HepG2 (cell line): ENCODE measurements around the gene TATDN3. TPM values are rescaled to one million over a fixed set of nuclear protein-coding genes. Genes with fewer than 3 reads are reported as not detected.
A peak's percentile ranks its signal among the peaks of the same experiment; 100 is the strongest.

Experiments
- BCL6 ChIP-seq: IDR thresholded peaks from 2 replicates; pipeline ENCODE4 v1.6.1; 2016; ENCODE audit warnings: missing genetic modification reagents, missing compliant biosample characterization
- CENPT ChIP-seq: sonication (generic); formaldehyde crosslinking; IDR thresholded peaks from 2 replicates; pipeline ENCODE4 v1.8.0; 2022; ENCODE audit warnings: low read depth, mild to moderate bottlenecking, moderate library complexity, missing genetic modification reagents
- FOXJ3 ChIP-seq: sonication (generic); formaldehyde crosslinking; IDR thresholded peaks from 2 replicates; pipeline ENCODE4 v1.4.0; 2020; ENCODE audit warnings: missing genetic modification reagents, mild to moderate bottlenecking, borderline replicate concordance
- HOMEZ ChIP-seq: IDR thresholded peaks from 2 replicates; pipeline ENCODE4 v1.6.1; 2016; ENCODE audit warnings: low read depth
- MIER3 ChIP-seq: IDR thresholded peaks from 2 replicates; pipeline ENCODE4 v1.6.1; 2016; ENCODE audit warnings: missing compliant biosample characterization, borderline replicate concordance
- NFYC ChIP-seq: IDR thresholded peaks from 2 replicates; pipeline ENCODE4 v1.6.1; 2016; ENCODE audit warnings: missing genetic modification reagents, missing compliant biosample characterization
- POGZ ChIP-seq: sonication (generic); formaldehyde crosslinking; IDR thresholded peaks from 2 replicates; pipeline ENCODE4 v1.4.0; 2020; ENCODE audit warnings: mild to moderate bottlenecking, missing genetic modification reagents
- RBFOX2 ChIP-seq: fragments of 200-400 bp; formaldehyde crosslinking; IDR thresholded peaks from 2 replicates; pipeline ENCODE4 v1.6.1; 2017; ENCODE audit warnings: low read depth, mild to moderate bottlenecking, low read length
- REPIN1 ChIP-seq: sonication (generic); formaldehyde crosslinking; IDR thresholded peaks from 2 replicates; pipeline ENCODE4 v1.8.0; 2022; ENCODE audit warnings: missing genetic modification reagents, low read depth, mild to moderate bottlenecking, borderline replicate concordance
- SP4 ChIP-seq: sonication (generic); formaldehyde crosslinking; IDR thresholded peaks from 2 replicates; pipeline ENCODE4 v1.8.1; 2023; ENCODE audit warnings: mild to moderate bottlenecking, missing genetic modification reagents
- SSRP1 ChIP-seq: IDR thresholded peaks from 2 replicates; pipeline ENCODE4 v1.6.1; 2016; ENCODE audit warnings: control low read depth
- XBP1 ChIP-seq: sonication (generic); formaldehyde crosslinking; IDR thresholded peaks from 2 replicates; pipeline ENCODE4 v1.5.0; 2020; ENCODE audit warnings: missing genetic modification reagents
- ZBTB14 ChIP-seq: sonication (generic); formaldehyde crosslinking; IDR thresholded peaks from 2 replicates; pipeline ENCODE4 v1.4.0; 2020; ENCODE audit warnings: missing genetic modification reagents
- ZC3H13 ChIP-seq: sonication (generic); formaldehyde crosslinking; IDR thresholded peaks from 2 replicates; pipeline ENCODE4 v1.8.1; 2023; ENCODE audit warnings: mild to moderate bottlenecking, missing genetic modification reagents, moderate library complexity
- ZMYM4 ChIP-seq: sonication (generic); formaldehyde crosslinking; IDR thresholded peaks from 2 replicates; pipeline ENCODE4 v1.8.1; 2023; ENCODE audit warnings: mild to moderate bottlenecking, missing genetic modification reagents
- ZNF335 ChIP-seq: sonication (generic); formaldehyde crosslinking; IDR thresholded peaks from 2 replicates; pipeline ENCODE4 v1.4.0; 2020; ENCODE audit warnings: missing genetic modification reagents
- ZNF362 ChIP-seq: sonication (generic); formaldehyde crosslinking; IDR thresholded peaks from 2 replicates; pipeline ENCODE4 v1.4.0; 2020; ENCODE audit warnings: missing genetic modification reagents, mild to moderate bottlenecking, borderline replicate concordance
- ZNF451 ChIP-seq: sonication (generic); formaldehyde crosslinking; IDR thresholded peaks from 2 replicates; pipeline ENCODE4 v1.5.0; 2020; ENCODE audit warnings: mild to moderate bottlenecking, missing genetic modification reagents
- ZNF678 ChIP-seq: sonication (generic); formaldehyde crosslinking; IDR thresholded peaks from 2 replicates; pipeline ENCODE4 v1.4.0; 2020; ENCODE audit warnings: mild to moderate bottlenecking, missing genetic modification reagents
- ZNF768 ChIP-seq: sonication (generic); formaldehyde crosslinking; IDR thresholded peaks from 2 replicates; pipeline ENCODE4 v1.4.0; 2020; ENCODE audit warnings: missing genetic modification reagents
- ZNF772 ChIP-seq: sonication (generic); formaldehyde crosslinking; IDR thresholded peaks from 2 replicates; pipeline ENCODE4 v1.5.0; 2020; ENCODE audit warnings: mild to moderate bottlenecking, missing genetic modification reagents
- ZSCAN12 ChIP-seq: sonication (generic); formaldehyde crosslinking; IDR thresholded peaks from 2 replicates; pipeline ENCODE4 v1.9.0; 2021; ENCODE audit warnings: mild to moderate bottlenecking, missing genetic modification reagents
- polyA plus RNA-seq, 8 experiments: library from polyadenylated mRNA; depleted of rRNA in 3 of 8; stranded (reverse) in 7 of 8; unstranded in 1 of 8; fragments of >200 nt; fragmentation: Illumina TruSeq in 4 of 8; extraction: Trizol in 4 of 8; gene quantifications; 2 replicates each; pipeline versions ENCODE4 v1.2.1 to v1.2.3, GENCODE V29; 2011 to 2016; ENCODE audit warnings: low read depth in 4 of 8, missing spikeins in 1 of 8, mixed read lengths in 1 of 8; ENCODE audit not compliant: insufficient read depth in 1 of 8
- total RNA-seq, 5 experiments: library from RNA; depleted of rRNA; stranded (reverse); fragments of >200 nt; fragmentation: Illumina TruSeq; extraction: Trizol; gene quantifications; 2 replicates each; pipeline ENCODE4 v1.2.3, GENCODE V29; 2016; ENCODE audit warnings: low read depth in 1 of 5
- TF ChIP-seq, protein P1 (sequence below): sonication (generic); formaldehyde crosslinking; IDR thresholded peaks from 2 replicates; pipeline ENCODE4 v1.4.0; 2020; ENCODE audit warnings: low read depth, mild to moderate bottlenecking, missing genetic modification reagents
- TF ChIP-seq, protein P2 (sequence below): sonication (generic); formaldehyde crosslinking; IDR thresholded peaks from 2 replicates; pipeline ENCODE4 v1.4.0; 2020; ENCODE audit warnings: mild to moderate bottlenecking, missing genetic modification reagents

Gene TATDN3
- total and polyA plus RNA-seq, 2 of the 13 experiments (the other 11 are each of a cell fraction or from before 2014, with no cell fraction given) = 7.3 to 8.6 TPM

DNA sequence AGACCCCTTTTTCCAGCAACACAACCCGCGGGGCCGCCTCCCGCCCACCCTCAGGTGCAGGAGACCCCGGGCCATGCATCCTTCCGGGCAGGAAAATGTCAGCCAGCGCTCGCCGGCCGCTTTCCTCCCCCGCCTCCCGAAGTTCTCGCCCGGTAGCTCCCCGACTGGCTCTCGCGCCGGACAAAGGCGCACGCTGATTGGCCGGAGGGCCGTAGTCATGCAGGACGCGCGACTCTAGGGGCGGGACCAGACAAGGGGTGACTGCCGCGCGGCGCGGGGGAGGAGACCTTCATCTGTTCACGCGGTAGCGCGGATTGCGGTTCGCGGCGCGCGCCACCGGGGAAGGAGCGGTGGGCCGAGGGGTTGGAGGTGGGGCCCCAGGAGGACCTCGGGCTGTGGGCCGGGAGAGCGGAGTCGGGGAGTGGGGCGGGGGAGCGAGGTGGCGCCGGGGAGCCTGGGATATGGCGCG lies 66.3 kb downstream of the TATDN3 start, which contains the start of gene FLVCR1 (continued):
- TF ChIP-seq, protein P1, sequence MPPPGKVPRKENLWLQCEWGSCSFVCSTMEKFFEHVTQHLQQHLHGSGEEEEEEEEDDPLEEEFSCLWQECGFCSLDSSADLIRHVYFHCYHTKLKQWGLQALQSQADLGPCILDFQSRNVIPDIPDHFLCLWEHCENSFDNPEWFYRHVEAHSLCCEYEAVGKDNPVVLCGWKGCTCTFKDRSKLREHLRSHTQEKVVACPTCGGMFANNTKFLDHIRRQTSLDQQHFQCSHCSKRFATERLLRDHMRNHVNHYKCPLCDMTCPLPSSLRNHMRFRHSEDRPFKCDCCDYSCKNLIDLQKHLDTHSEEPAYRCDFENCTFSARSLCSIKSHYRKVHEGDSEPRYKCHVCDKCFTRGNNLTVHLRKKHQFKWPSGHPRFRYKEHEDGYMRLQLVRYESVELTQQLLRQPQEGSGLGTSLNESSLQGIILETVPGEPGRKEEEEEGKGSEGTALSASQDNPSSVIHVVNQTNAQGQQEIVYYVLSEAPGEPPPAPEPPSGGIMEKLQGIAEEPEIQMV (CRISPR knock-in tag) = peak; percentile 60; the same call in 1 of the 2 replicates
- TF ChIP-seq XBP1 (CRISPR knock-in tag) (no peak), REPIN1 (CRISPR knock-in tag) (peak; percentile 67; the same call in 1 of the 2 replicates), ZMYM4 (CRISPR knock-in tag) (peak; percentile 93), POGZ (CRISPR knock-in tag) (peak; percentile 90), SP4 (CRISPR knock-in tag) (peak; percentile 76), ZNF768 (CRISPR knock-in tag) (no peak), SSRP1 (CRISPR knock-in tag) (0 out of 2 replicates have a peak, but pooled peaks have one; percentile 41), ZSCAN12 (CRISPR knock-in tag) (0 out of 2 replicates have a peak, but pooled peaks have one; percentile 33), BCL6 (CRISPR knock-in tag) (0 out of 2 replicates have a peak, but pooled peaks have one; percentile 11), ZNF335 (CRISPR knock-in tag) (peak; percentile 51; the same call in 1 of the 2 replicates), MIER3 (CRISPR knock-in tag) (peak; percentile 65; the same call in 1 of the 2 replicates), FOXJ3 (CRISPR knock-in tag) (no peak), CENPT (CRISPR knock-in tag) (peak; percentile 85), ZC3H13 (CRISPR knock-in tag) (0 out of 2 replicates have a peak, but pooled peaks have one; percentile 71), ZBTB14 (CRISPR knock-in tag) (peak; percentile 72), RBFOX2 (peak; percentile 96), ZNF451 (CRISPR knock-in tag) (0 out of 2 replicates have a peak, but pooled peaks have one; percentile 51), NFYC (CRISPR knock-in tag) (peak; percentile 88), ZNF362 (CRISPR knock-in tag) (no peak), ZNF678 (CRISPR knock-in tag) (peak; percentile 77; the same call in 1 of the 2 replicates), ZNF772 (peak; percentile 44), HOMEZ (CRISPR knock-in tag) (peak; percentile 51)
- TF ChIP-seq, protein P2, sequence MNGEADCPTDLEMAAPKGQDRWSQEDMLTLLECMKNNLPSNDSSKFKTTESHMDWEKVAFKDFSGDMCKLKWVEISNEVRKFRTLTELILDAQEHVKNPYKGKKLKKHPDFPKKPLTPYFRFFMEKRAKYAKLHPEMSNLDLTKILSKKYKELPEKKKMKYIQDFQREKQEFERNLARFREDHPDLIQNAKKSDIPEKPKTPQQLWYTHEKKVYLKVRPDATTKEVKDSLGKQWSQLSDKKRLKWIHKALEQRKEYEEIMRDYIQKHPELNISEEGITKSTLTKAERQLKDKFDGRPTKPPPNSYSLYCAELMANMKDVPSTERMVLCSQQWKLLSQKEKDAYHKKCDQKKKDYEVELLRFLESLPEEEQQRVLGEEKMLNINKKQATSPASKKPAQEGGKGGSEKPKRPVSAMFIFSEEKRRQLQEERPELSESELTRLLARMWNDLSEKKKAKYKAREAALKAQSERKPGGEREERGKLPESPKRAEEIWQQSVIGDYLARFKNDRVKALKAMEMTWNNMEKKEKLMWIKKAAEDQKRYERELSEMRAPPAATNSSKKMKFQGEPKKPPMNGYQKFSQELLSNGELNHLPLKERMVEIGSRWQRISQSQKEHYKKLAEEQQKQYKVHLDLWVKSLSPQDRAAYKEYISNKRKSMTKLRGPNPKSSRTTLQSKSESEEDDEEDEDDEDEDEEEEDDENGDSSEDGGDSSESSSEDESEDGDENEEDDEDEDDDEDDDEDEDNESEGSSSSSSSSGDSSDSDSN (CRISPR knock-in tag) = peak; percentile 73
